Left hindlimb (tissue), 1 donor: Measurements from ENCODE around the gene ADAMTS1.

Source experiments
- DNase-seq: peaks from one replicate; pipeline ENCODE4 v3.0.0-alpha.2; 2018

ADAMTS1 gene

DNA sequence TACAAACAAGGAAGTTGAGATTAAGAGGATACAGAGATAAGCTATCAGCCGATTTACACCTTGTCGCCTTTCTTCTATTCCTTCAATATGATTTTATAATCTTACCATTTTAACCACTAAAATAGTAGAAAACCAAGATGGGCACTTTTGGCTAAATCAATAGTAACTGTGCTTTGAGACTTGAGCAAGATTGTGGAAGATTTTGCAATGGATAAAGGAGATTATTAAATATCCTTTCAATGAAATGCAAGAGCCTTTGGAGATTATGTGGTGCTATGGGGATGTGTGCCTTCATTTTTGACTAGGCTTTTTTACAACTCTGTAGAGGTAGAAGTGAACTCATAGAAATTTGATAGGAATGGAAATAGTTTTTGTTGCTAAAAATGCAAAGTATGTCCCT lies 33.7 kb downstream of the ADAMTS1 start:
- DNase-seq = no peak

DNA sequence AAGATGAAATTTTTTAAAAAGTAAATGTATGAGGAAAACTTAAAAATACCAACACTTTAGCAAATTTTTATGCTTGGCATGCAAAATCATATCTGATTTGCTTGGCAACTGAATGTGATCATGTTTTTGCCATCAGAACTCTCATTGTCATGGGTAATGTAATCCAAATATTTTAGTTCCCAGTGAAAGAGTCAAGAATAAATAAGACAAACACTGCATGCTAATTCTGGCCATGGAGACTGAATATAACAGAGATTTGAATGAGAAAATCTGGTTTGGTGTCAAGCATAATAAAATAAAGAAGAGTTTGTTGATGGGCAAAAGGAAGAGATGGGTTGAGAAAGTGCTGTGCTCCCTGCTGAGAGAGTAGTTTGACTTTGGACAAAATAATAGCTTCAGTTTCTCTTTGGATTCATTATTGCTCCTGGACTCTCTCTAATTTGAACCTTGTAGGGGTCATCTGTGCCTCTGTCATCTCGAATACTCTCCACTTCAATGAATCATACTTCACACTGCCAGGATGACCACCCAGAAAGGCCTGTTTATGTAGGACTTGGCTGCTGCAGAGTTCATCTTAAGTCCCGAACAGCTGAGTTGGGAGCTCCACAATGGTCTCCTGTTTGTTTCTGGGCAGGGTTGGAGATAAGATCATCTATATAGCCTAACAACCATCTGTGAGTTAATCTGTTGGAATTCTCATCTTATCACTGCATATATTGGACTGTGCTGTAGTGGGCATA lies 34.4 kb downstream of the ADAMTS1 start:
- DNase-seq = no peak

DNA sequence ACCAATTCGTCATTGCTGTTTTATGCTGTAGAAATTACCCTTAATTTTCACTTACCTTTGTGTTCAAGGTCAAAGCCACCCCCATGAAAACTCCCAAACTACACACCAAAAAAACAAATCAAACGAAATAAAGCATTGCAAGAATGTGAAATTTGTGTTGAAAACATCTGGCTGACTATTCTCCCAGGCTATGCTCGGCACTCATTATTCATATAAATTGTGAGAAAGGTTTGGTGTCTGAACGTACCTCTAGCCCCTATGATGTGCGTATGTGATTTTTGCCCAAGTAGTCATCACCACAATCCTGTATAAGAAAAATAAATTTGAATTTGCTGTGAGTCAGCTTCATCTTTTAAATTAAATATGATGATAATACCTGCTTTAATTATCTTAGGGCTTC lies 34.9 kb downstream of the ADAMTS1 start:
- DNase-seq = no peak

DNA sequence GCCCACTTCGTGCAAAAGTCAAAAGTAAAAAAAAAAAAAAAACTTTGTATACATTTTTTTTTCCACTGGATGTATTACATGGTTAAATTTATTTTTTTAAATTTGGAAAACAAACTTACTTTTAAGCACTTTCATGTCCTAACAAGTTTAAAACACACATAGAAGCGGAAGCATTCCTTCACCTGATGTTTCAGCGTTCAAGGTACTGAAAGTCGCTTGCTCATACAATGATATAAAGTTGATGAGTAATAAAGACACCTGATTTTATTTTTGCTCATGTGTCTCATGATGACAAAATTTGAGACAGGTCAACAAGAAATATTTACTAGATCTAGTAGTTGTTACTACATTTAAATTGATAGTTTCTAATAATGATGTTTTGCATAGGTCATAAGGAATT lies 35.5 kb downstream of the ADAMTS1 start:
- no peak for DNase-seq

DNA sequence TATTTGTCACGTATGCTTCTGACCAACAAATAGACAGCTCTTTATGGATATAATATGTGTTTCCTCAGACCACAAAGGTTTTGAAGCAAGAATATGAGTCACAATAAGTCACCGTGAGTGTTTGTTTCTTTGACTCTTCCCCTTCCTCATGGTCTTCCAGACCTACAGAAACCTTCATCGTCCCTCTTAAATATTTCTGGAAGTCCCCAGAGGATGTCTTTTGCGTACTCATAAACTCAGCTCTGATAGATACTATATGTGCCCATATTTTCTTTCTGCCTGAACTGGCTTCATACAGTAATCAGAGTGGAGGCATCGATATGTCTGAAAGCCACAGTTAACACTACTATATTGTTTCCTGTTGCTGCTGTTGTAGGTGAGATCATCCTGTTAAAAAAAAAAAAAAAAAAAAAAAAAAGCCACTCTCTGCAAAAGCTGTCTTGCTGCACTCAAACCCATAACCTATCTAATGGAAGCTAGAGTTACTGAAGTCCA lies 38.4 kb downstream of the ADAMTS1 start:
- no peak for DNase-seq

DNA sequence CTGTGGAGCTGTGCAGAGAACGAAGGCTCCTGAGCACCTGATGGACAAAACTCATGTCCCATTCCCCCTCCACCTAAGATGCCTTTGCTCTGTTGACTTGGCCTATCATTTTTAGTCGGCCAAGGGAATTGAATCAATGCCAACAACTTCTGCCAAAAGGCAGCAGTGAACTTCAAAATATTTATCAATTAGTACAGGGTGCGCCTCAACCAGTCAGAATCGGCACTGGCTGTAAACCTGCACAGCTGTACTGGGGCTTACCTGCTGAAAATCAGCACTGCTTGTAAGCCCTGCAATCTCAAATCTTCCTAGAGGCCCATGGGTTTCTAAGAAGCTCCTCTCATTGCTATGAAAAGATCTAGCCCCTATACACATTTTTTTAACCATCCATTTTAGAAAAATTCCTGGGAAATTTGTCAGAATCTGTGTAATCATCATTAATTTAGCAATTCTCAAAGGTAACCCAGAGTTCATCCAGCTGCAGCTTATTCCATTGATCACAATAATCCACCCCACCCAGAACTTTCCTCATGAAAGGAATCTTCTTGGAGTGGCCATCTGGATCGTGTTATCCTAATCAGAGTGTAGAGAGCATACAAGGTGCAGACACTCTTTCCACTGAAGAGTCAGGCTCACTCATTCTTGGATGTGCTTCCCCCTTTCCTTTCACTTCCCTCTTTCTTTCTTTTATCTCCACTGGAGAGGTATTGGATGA lies 40.2 kb downstream of the ADAMTS1 start:
- DNase-seq = no peak

DNA sequence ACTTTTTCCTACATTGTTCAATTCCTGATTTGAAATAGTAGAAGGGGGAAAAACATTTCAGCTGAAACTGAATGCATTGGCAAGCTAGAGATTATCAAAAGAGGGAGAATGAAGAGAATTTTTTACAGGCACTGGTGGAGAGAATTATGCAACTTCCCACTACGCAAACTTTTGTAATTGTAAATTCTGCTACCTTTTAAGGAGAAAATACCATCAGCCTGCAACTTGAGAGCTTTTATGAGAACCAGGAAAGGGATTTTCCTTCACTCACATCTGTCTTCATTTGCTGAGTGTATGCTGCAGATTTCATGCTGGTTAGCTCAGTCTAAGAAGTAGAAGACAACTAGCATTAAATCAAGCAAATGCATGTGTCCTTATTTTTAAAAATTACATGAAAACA lies 43.7 kb downstream of the ADAMTS1 start:
- no peak for DNase-seq

DNA sequence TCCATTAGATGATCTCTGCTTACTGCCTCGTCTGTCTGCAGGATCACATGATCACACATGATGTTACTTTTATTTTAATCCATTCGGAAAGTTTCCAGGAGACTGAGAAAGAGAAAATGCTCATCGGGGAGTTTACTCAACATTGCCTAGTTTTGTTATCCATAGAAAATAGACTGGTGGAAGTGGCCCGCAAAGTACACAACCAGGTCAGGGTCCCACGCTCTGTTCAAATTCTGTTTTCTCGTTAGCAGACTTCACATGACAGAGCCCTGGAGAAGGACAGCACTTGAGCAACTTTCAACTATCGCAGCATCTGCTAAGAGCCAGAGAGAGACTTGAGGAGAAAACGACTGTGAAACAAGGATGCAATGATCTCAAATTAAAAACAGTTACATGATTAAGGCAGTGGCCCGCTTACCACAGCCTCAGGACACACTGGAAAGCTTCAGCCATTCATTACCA lies 44.2 kb downstream of the ADAMTS1 start:
- no peak for DNase-seq

DNA sequence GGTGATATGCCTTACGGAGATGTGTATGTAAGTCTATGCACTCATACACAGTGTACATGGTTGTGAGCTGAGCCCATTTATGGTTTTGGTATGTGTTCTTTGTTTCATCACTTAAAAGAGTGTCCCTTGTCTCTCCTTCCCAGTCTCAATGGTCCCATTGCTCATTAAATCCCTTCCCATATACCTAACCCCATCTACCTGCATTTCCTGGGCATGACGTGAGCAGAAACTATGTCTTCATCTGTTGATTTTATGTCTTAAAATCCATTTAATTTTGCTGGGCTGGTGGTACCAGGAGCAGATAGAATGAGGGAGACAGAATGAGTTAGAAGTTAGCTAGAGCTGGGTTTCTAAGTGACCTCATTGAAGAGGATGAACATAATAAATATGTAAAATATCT lies 44.8 kb downstream of the ADAMTS1 start:
- DNase-seq = no peak

DNA sequence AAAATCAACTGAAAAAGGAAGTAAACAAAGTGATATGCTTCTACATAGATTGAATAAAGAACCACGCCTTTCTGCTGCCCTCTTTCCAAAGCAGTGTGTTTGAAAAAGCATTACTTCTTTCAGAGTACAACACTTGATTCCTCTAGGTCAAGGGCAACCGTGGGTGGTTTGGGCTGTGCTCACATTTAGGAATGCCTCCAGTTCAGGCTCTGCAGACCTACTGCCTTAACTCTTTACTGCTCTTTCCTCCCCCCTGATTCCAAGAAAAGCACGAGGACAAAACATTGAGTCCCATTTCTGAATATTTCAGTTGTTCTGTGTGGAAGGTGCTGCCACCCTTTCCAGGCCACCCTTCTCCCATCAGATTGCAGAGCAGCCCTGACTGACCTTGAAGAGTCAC lies 45.2 kb downstream of the ADAMTS1 start:
- no peak for DNase-seq

DNA sequence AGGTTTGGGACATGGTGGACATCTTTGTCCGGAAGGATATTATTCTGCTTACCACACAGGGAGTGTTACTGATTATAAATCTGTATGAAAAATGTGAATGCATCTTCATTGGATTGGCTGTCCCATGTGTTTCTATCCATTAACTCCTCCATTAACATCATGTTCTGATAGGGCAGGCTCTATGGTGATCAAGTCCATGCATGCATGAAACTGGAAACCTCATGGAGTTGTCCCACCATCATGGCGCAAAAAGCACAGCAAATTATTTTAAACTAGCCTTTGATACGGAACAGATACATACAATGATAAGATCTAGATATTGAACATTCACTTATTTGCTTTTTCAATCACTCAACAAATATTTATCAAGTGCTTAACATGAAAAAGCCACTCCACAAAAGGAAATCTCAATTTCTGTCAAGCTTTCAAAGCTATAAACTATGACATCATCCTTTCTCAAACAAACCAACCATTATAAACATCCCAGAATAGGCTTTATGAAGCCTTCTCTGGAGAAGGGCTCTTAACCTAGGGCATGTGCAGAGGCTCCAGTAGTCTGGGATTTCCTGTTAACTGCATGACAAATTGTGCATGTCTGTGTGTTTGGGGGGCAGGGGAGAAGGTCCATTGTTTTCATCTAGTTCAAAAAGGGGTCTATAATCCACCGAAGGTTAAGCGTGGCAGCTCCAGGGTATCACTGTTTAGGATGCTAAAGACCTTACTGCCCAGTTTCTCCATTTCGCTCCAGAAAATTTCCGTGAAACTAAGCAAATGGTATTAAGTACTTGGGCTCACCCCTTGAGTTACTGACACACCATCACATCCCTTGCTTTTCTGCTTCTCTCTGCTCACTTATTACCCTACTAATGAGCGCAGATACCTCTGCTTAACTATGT lies 46.1 kb downstream of the ADAMTS1 start:
- no peak for DNase-seq

DNA sequence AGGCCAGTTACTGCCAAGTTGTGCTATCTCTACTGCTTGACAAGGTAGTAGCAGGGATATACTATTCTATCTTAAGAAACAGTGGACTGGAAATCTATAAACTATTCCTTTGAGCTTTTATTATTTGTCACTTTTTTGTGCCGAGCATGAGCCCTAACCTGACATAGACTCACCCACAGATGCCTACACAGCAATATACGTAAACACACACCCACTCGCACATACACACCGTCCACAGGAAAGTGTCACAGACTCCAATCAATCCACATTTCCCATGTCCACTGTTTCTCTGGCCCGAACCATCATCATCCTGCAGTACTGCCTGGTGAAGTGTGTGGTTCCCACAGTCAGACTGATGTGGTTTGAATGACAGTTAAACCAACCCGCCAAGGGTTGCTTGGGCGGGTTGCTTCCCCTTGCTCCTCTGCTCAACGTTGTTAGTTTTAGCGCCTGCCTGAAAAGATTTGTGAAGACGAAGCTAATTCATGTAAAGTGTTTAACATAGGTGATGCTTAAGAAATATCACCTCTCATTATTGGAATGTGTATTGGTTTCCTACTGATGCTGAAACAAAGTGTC lies 47.2 kb downstream of the ADAMTS1 start:
- no peak for DNase-seq

DNA sequence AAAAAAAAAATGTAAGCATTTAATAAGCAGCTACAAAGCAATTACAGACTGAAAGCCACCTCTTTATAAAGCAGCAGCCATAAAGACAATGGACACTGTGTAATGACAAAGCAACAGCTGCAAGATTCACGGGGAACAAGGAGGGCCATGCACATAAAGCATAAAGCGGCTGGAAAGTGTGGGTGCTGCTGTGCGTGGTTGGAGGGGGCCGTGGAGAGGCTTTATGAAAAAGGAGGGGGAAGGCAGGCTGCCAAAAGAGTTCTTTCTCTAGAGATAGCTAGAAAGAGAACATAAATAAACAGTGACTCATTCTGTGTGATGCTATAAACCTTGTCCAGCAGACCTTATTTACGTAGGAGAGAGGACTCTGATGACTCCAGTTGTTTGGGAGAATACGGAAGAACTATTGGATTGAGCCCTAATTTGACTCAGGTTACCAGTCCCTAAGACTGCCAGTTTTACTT lies 49.3 kb downstream of the ADAMTS1 start:
- DNase-seq = peak; percentile 55

DNA sequence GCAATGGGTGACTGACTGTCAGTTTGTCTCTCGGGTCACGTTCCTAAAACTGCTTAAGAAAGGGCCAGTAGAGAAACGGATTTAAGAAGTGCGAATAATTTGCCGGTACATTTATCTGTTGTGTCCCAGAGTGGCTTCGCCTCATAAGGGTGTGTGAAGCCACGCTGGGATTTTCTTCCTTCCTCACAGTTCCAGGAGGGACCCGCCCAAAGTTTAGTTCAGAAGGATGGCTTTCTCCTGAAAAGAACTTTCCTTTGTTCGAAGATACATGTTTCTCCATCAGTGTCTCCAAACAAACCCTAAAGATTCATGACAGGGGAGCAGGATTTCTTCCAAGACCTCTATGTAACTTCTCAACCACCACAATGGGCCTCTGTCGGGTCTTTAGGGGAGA lies 49.8 kb downstream of the ADAMTS1 start:
- no peak for DNase-seq

DNA sequence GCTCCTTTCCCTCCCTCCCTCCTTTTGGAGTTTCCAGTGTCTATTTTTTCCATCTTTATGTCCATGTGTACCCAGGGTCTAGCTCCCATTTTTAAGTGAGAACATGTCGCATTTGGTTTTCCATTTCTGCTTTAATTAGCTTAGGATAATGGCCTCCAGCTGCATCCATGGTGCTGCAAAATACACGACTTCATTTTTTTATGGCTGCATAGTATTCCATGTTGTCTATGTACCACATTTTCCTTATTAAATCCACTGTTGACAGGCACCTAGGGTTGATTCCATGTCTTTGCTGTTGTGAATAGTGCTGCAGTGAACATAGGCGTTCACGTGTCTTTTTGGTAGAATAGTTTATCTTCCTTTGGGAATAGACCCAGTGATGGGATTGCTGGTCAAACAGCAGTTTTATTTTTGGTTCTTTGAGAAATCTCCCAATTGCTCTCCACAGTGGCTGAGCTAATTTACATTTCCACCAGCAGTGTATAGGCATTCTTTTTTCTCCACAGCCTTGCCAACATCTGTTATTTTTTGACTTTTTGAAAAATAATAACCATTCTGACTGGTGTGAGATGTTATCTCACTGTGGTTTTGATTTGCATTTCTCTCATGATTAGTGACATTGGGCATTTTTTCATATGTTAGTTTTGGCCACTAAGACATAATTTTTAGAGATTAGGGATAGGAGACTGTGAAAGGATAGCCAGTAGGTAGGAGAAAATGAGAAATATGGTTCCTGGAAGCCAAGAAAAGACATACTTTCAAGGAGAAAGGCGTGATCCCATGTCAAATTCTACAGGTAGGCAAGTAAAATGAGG lies 50.4 kb downstream of the ADAMTS1 start:
- DNase-seq = no peak

DNA sequence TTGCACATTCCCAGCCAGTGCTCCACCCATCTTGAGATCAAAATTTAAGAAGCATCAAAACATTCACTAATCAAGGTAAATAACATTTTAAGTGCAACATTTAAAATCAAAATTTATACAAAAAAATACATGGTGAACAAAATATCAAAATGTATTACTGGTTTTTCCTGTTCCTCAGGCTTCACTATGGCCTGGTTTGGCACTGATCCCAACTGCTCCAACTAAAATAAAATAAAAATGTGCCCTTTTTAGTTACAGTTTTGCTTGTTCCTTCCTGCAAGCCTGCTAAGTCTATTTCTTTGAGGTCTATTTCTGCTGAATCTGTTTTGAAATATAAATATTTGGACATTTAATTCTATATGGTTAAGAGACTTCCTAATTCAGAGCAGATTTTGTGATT lies 54.9 kb downstream of the ADAMTS1 start:
- DNase-seq = no peak

DNA sequence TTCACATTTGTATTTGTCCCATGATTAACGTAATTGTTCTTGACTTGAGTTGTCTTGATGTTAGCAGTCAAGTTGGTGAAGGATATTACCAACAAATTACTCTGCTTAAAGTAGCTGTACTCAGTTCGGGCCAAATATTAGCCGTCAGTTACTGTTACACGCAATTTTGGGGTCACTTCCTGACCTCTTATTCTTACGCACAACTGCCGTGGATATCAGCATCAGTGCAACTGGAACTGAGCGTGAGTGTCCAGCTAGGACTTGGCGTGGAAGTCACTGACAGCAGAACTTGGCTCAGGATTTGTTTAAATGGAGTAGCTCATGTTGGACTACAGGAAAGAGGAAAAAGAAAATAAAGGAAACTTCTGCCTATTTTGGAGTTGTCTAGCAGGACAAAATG lies 56.4 kb downstream of the ADAMTS1 start:
- DNase-seq = no peak
